ENCODE measurements around the gene RNF113B.

Gene RNF113B

GRCh38 chr13:98141091-98141490, 36.0 kb downstream of the RNF113B start:
- no peak overlapping the region for H3K4me3 ChIP-seq (ENCODE audit: low read depth, low read length, poor library complexity, severe bottlenecking)

DNA sequence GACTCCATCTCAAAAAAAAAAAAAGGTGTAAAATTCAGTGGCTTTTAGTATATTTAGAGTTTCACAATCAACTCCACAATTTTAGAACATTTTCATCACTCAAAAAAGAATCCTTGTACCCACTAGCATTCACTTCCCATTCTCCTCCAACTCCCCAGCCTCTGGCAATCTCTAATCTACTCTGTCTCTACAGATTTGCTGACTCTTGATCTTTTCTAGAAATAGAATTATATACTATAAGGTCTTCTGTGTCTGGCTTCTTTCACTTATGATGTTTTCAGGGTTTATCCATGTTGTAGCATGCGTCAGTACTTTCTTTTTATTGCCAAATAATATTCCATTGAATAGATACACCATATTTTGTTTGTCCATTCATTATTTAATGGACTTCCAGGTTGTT, 42.2 kb downstream of the RNF113B start:
- Histone ChIP-seq H3K27me3 (ENCODE audit: insufficient read depth, low read length) (no peaks in the 10 kb centered on the region; the same call in 1 of the 2 replicates), H2AFZ (ENCODE audit: low read length) (no peak overlapping the region), H3K79me2 (ENCODE audit: insufficient read depth, low read length) (no peaks in the 10 kb centered on the region), H3K27ac (ENCODE audit: low read depth, low read length, poor library complexity, severe bottlenecking) (no peak overlapping the region), H3K4me1 (ENCODE audit: insufficient read depth, low read length, severe bottlenecking) (no peaks in the 10 kb centered on the region), H3K9me3 (ENCODE audit: low read length) (no peaks in the 10 kb centered on the region), H3K9me2 (ENCODE audit: low read depth, low read length) (no peaks in the 10 kb centered on the region), H3K36me3 (ENCODE audit: insufficient read depth, low read length) (no peaks in the 10 kb centered on the region), H3K9ac (ENCODE audit: low read length) (no peak overlapping the region), H4K20me1 (ENCODE audit: insufficient read depth, low read length) (no peaks in the 10 kb centered on the region), H3K4me2 (ENCODE audit: low read length) (no peak overlapping the region), H3F3A (ENCODE audit: insufficient read depth, low read length) (no peaks in the 10 kb centered on the region), H3K4me3 (ENCODE audit: low read depth, low read length, poor library complexity, severe bottlenecking) (no peak overlapping the region)
- no peak for TF ChIP-seq EZH2 (IDR thresholded peaks at IDR 0.05; ENCODE audit: borderline replicate concordance, low read length)
- TF ChIP-seq, protein P1, sequence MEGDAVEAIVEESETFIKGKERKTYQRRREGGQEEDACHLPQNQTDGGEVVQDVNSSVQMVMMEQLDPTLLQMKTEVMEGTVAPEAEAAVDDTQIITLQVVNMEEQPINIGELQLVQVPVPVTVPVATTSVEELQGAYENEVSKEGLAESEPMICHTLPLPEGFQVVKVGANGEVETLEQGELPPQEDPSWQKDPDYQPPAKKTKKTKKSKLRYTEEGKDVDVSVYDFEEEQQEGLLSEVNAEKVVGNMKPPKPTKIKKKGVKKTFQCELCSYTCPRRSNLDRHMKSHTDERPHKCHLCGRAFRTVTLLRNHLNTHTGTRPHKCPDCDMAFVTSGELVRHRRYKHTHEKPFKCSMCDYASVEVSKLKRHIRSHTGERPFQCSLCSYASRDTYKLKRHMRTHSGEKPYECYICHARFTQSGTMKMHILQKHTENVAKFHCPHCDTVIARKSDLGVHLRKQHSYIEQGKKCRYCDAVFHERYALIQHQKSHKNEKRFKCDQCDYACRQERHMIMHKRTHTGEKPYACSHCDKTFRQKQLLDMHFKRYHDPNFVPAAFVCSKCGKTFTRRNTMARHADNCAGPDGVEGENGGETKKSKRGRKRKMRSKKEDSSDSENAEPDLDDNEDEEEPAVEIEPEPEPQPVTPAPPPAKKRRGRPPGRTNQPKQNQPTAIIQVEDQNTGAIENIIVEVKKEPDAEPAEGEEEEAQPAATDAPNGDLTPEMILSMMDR (IDR thresholded peaks at IDR 0.05; ENCODE audit: low read length), result no peak

More at GRCh38 chr13:98141091-98141490, 36.0 kb downstream of the RNF113B start:
- Histone ChIP-seq H3K9me3 (ENCODE audit: low read length) (no peaks in the 10 kb centered on the region), H3K4me2 (ENCODE audit: low read length) (no peak overlapping the region), H3K4me1 (ENCODE audit: insufficient read depth, low read length, severe bottlenecking) (no peaks in the 10 kb centered on the region), H3K27me3 (ENCODE audit: insufficient read depth, low read length) (no peaks in the 10 kb centered on the region; the same call in 1 of the 2 replicates), H2AFZ (ENCODE audit: low read length) (no peak overlapping the region), H3K79me2 (ENCODE audit: insufficient read depth, low read length) (no peaks in the 10 kb centered on the region), H4K20me1 (ENCODE audit: insufficient read depth, low read length) (no peaks in the 10 kb centered on the region), H3K9ac (ENCODE audit: low read length) (no peak overlapping the region), H3K36me3 (ENCODE audit: insufficient read depth, low read length) (no peaks in the 10 kb centered on the region), H3F3A (ENCODE audit: insufficient read depth, low read length) (no peaks in the 10 kb centered on the region), H3K9me2 (ENCODE audit: low read depth, low read length) (no peaks in the 10 kb centered on the region), H3K27ac (ENCODE audit: low read depth, low read length, poor library complexity, severe bottlenecking) (no peak overlapping the region)
- TF ChIP-seq, protein P1 (IDR thresholded peaks at IDR 0.05; ENCODE audit: low read length), result no peak
- no peak for TF ChIP-seq EZH2 (IDR thresholded peaks at IDR 0.05; ENCODE audit: borderline replicate concordance, low read length)

- no peaks in the 10 kb centered on the region for H3K36me3 ChIP-seq (ENCODE audit: insufficient read depth, low read length)
- H2AFZ ChIP-seq (ENCODE audit: low read length), result no peak overlapping the region
- no peak overlapping the region for H3K4me3 ChIP-seq (ENCODE audit: low read depth, low read length, poor library complexity, severe bottlenecking)
- TF ChIP-seq EZH2 (IDR thresholded peaks at IDR 0.05; ENCODE audit: borderline replicate concordance, low read length), result no peak
- TF ChIP-seq, protein P1 (IDR thresholded peaks at IDR 0.05; ENCODE audit: low read length), result no peak
- H3K4me2 ChIP-seq (ENCODE audit: low read length), result no peak overlapping the region
- H3K9ac ChIP-seq (ENCODE audit: low read length), result no peak overlapping the region
- H3F3A ChIP-seq (ENCODE audit: insufficient read depth, low read length), result no peaks in the 10 kb centered on the region
- H3K4me1 ChIP-seq (ENCODE audit: insufficient read depth, low read length, severe bottlenecking), result no peaks in the 10 kb centered on the region
- H3K9me3 ChIP-seq (ENCODE audit: low read length), result no peaks in the 10 kb centered on the region
- no peaks in the 10 kb centered on the region for H3K79me2 ChIP-seq (ENCODE audit: insufficient read depth, low read length)
- no peak overlapping the region for H3K27ac ChIP-seq (ENCODE audit: low read depth, low read length, poor library complexity, severe bottlenecking)
- no peaks in the 10 kb centered on the region; the same call in 1 of the 2 replicates for H3K27me3 ChIP-seq (ENCODE audit: insufficient read depth, low read length)
- H3K9me2 ChIP-seq (ENCODE audit: low read depth, low read length), result no peaks in the 10 kb centered on the region
- no peaks in the 10 kb centered on the region for H4K20me1 ChIP-seq (ENCODE audit: insufficient read depth, low read length)
These were observed 43.1 kb downstream of the RNF113B start for GRCh38 chr13:98133946-98134345.
